ENCODE measurements around the gene CTNNA3.

The CTNNA3 gene

DNA sequence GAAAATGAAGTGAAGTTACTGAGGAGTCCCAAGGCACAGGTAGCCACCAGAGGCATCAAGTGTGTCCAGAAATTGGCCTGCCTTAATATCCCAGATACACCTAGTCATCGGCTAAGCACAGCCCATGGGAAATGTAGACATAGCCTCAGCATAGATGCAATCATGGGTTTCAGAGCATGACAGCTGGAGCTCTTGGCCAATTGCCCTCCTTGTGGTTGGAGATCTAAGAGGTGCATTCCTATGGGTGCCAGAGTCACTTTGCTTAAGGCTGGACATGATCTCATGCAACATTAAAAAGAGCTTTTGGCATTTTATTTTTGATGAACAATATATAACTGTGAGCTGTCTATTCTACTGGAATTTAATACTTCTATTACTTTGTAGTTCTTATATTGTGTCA, 1528.2 kb downstream of the CTNNA3 start:
- no peak for DNase-seq

DNA sequence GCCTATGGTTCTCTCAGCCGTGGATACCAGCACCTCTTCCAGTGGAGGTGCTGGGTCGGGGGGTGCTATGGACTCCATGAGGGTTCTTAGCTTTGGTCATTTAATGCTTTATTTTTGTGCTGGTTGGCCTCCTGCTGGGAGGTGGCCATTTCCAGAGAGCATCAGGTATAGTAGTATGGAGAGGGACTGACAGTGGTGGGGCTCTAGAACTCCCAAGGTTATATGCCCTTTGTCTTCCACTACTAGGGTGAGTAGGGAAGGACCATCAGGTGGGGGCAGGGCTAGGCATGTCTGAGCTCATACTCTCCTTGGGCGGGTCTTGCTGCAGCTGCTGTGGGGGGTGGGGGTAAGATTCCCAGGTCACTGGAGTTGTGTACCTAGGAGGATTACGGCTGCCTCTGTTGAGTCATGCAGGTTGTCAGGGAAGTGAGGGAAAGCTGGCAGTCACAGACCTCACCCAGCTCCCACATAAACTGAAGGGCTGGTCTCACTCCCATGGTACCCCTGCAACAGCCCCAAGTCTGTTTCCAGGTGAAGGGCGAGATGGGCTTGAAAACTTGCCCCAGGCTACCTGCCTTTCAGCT, 1533.3 kb downstream of the CTNNA3 start:
- no peak for DNase-seq

DNA sequence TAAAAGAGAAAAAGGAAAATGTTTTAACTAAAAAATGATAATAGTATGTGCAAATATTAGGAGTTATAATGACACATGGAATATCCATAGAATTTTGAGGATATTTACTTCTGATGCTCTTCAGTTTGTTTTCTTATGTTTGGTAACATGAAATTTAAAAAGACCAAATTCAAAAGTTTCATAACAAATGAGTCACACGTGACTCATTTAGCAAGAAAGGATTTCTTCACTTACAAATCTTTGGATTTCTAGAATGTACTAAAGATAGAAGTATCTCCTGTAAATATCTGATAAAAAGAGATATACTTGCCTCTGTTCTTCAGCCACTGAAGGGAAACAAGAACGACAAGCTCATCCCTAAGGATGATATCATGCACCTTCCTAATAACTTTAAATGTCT, 1544.6 kb downstream of the CTNNA3 start:
- DNase-seq: no peak

DNA sequence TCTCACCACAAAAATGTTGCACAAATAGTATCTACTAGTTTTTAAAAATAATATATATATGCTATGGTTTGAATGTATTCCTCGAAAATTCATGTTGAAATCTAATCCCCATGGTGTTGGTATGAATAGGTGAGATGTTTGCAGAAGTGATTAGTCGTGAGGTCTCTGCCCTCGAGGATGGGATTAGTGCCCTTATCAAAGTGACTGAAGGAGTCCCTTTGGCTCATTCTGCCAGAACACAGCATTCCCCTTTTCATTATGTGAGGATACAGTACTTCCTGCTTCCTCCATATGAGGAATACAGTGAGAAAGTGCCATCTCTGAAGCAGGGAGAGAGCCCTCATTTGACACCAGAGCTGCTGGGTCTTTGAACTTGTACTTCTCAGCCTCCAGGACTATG, 1547.7 kb downstream of the CTNNA3 start:
- DNase-seq: no peak

DNA sequence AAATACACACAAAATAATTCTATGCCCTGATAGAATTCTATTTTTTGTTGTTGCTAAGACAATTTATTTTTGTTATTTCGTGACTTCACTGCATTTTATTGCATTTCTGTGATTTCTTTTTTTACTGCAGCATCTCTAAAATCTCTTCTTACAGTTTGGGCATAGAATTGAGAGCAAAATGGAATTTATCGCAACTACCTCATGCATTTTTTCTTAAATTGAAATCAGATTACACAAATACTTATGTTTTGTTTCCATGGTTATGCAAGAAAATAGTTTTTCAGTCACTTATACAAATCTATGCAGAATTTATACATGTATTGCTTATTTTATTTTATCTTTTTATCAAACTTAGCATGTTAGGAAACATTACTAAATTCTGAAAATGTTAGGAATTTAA, 1552.0 kb downstream of the CTNNA3 start:
- DNase-seq: no peak

DNA sequence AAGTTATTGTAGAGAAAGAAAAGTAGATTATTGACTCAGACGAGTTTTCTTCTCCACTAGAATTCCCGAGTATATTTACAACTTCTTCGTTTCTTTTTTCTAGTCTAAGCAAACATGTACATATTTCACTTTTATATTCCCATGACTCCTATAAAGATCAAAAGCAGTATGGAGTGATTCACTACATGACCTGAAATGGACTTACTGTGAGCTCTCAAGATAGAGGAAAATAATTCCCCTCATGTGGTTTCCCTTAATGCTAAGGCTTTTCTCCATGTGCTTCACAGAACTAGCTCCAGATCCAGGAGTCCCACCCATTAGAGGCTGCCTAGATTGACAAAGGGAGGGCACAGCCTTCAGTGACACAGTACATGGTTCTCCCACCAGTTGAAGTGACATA, 1593.2 kb downstream of the CTNNA3 start:
- no peak for DNase-seq

DNA sequence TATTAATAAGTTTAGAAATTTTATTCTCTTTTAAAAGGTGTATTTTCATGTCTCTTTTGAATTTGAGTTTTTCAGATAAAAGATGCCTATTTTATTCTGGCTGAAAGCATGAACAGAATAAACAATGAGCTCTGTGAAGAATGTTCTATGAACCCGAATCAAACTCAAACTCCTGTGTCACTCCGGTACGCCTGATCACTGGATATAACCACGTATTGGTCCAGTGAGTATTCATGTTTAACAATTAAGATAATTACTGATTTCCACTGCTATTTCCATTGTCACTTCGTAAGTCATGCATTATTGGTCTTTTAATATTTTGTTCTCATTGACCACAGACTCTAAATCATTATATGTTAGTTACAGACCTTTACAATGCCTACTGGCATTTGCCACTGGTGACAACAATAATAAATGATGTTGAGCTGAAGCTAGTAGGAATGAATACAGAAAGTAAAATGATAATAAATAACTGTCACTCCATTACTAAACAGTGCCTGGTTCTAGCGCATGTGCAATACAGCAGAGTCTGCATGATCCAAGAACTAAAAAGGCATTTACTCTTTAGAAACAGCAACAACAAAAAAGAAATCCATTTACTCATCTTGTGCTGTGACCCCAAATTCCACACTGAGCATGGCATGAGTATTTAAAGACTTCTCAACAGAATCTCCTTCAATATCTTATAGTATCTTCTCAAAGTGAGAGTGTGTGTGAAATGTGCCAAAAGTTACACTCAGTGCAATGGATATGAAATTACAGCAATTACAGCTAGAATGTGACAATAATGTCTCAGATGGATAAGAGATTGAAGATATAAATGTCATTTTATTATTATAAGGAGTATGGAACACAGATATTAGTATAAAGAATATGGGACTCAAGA, 1597.2 kb downstream of the CTNNA3 start:
- no peak for DNase-seq

DNA sequence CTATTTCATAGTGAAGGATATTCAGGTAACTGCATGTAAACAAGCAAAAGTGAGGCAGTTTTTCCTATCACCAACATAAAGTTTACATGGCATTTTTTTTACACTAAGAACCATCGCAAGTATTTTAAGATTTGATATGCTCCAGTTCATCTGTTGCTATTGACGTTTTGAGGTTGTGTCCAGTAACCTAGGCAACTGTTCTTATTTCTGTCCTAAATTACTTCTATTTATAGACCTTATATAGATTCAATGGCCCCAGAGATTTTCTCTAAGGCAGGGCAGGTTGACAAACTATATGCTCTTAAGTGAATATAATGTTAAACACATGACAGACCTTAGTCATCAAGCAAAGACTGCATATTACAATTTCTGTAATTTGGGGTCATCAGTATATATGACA, 1600.4 kb downstream of the CTNNA3 start:
- DNase-seq: no peak

DNA sequence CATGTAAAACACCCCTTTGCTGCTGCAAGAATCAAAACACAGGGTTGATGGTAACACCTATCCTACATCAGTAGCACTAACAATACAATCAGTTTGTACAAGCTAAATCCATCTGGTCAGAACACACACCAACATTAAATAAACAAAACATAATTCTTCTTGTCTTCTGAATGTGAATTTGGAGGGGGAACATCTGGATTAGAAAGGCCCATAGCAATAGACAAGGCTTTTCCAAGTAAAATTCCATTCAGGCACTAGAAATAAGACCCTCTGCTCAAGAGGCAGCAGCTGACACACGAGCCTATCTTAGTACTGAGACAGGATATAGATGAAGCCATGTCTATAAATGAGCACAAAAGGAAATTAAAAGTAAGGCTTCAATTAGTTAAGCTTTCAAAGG, 1610.1 kb downstream of the CTNNA3 start:
- no peak for DNase-seq

DNA sequence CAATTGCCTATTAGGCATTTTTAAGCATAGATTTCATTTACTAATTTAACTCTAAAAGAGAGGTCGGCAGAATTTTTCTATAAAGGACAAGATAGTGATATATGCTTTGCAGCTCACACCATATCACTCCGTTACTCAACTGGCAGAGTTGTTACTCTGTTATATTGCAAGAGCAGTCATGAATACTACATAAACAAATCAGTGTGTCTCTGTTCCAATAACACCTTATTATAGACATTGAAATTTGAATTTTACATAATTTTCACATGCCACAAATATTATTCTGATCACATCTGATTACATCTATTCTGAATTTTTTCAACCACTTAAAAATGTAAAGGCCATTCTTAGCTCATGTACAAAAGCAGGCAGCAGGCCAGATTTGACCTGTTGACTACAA, 1624.1 kb downstream of the CTNNA3 start:
- no peak for DNase-seq

DNA sequence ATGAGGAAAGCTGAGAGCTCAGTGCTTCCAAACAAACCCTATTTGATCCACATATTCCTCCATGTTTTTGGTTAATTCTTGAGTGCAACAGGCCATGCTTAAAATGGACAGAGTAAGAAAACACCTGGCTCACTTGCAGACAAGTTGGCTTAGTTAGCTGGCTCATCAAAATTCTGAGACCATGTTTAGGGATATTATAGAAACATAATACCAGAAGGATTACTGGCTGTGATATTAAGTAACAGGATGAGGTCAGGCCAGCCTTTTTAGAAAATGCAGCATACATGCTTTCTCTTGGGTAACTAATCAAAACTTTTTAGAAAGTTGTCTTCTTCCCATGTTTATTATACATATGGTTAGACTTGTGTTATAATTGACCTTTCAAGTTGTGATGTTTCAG, 1637.4 kb downstream of the CTNNA3 start:
- no peak for DNase-seq

DNA sequence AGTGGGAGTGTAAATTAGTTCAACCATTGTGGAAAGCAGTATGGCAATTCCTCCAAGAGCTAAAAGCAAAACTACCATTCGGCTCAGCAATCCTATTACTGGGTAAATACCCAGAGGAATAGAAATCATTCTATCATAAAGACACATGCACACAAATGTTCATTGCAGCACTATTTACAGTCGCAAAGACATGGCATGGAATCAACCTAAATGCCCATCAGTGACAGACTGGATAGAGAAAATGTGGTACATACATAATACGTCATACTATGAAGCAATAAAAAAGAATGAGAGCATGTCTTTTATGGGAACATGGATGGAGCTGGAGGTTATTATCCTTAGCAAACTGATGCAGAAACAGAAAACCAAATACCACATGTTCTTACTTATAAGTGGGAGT, 1646.7 kb downstream of the CTNNA3 start:
- DNase-seq: no peak

DNA sequence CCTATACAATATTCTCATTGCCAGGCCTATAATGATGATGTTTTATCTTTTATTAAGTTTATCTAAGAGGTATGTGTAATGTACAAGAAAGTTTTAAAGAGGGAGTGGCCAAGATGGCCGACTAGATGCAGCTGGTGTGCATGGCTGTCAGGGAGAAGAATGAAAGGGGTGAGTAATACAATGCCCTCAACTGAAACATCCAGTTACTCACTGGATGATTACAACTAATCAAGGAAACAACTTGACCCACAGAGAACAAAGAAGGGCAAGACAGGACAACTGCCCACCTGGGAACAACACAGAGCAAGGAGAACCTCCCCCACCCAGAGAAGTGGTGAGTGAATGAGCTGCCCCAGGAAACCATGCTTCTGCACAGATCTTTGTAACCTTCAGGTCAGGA, 1650.1 kb downstream of the CTNNA3 start:
- no peak for DNase-seq

DNA sequence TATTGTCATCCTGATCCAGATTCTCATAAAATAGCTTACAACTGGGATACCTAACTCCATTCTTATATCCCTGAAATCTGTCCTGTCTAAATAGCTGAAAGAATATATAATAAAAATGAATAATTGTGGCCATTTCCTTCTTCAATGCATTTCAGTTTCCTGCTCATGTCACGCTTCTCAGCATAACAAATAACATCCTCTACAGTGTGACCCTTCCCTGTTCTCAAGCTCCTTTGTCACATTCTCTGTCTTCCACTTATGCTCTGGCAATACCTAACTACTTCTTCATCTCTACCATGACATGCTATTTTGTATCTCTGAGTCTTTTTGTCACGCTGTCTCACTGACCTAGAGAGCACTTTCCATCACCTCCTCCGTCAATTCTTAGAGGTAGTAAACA, 1654.2 kb downstream of the CTNNA3 start:
- DNase-seq: no peak

DNA sequence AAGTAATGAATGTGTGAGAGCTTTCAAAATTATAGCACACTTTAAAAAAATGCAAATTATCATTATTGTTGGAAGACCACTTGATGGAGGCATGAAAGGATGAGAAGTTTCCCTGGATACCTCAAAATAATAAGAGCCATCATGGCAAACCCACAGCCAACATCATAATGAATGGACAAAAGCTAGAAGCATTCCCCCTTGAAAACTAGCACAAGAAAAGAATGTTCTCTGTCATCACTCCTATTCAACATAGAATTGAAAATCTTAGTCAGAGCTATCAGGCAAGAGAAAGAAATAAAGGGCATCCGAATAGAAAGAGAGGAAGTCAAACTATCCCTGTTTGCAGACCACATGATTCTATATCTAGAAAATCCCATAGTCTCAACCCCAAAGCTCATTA, 1657.4 kb downstream of the CTNNA3 start:
- no peak for DNase-seq

DNA sequence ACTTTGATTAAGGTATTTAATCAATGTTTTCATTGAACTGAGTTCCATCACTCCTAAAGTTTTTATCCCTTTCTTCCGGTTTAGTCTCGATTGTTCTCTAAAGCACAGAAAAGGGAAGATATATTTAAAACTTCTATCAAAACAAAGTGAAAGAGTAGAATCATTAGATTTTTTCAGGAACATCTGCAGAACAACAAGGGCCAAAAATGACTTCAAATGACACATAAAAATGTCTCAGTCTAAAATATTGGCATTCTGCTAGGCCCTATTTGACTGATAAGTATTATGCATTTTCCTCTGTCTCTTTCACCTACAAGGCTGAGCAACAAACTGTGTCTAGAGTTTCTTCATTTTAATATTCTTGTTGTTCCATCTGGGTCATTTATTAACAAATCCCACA, 1669.7 kb downstream of the CTNNA3 start:
- no peak for DNase-seq

DNA sequence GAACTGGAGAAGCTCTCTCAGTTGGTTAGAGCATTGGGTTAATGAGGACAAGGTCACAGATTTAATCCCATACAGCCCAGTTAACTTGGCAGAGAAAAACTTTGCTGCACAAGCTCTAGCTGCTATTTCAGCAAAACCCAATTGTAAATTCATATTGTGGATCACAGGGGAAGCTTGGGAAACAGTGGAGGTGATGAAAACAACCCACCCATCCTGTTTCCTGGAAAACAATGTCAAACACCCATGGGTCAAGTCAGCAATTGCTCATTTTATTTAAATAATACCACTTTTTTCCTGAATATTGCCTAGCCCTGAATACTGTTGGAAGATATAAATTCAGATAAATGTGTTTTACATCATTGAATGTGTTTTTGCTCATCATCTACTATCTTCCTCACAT, 1670.8 kb downstream of the CTNNA3 start:
- no peak for DNase-seq

DNA sequence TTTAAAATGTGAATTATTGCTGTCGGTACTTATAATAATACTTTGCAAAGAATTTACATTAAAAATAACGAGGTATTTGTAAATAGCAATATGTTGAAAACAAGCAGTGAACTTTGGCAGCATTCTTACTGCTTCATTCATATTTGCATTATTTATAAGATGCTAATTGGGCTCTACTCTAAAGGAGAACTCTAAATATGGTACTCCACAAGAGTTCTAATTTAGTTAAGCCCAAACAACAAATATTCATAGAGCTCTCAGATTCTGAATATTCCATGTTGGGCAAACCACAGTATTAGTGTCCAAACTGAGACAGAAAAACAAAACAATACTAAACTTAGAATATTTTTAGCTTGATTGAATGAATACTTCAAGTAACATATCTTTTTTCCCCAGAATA, 1674.6 kb downstream of the CTNNA3 start:
- DNase-seq: no peak

DNA sequence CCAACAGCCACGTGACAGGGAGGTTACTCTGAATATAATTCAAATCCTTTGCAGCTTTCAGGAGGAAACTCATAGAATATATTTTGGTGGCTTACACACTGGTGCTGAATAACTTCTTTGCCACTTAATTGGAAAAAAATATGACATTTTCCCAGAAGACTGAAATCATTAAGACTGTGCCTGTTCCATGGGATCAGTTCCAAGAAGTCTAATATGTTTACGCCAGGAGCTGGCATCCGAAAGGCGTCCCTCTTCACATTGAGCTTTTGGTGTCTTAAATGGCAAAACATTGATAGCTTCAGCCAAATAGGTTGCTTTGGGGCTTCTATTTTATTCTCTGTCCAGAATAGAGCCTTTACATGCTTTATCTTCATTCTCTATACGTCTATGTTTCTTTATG, 1687.8 kb downstream of the CTNNA3 start:
- no peak for DNase-seq

DNA sequence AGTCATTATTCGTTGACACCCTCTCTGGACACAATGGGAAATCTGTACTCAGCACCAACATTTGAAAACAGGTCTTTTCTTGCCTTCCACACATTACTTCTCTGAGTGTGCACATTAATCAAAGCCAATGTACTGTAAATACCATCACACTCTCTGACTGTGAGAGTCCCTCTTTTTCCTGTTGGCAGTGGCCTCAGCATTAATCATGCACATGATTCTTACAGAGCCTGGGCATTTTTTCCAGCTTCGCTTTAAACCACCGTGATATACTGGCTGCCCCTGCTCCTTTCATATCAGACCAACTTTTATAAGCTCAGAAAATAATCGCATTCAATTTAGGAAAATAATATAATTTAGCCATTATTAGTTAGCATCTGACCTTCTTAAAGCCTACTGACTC, 1689.6 kb downstream of the CTNNA3 start:
- DNase-seq: no peak

DNA sequence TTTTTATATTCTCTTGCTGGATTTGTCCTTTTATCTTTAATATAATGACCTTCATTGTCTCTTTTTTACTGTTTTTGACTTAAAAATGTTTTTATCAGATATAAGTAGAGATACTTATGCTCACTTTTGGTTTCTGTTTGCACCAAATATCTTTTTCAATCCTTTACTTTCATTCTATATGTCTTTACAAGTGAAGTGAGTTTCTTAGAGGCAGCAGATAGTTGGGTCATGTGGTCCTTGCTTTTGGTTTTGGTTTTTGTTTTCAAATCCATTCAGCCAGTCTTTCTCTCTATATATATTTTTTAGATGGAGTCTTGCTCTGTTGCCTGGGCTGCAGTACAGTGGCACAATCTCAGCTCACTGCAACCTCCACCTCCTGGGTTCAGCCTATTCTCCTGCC, 1702.5 kb downstream of the CTNNA3 start:
- no peak for DNase-seq

DNA sequence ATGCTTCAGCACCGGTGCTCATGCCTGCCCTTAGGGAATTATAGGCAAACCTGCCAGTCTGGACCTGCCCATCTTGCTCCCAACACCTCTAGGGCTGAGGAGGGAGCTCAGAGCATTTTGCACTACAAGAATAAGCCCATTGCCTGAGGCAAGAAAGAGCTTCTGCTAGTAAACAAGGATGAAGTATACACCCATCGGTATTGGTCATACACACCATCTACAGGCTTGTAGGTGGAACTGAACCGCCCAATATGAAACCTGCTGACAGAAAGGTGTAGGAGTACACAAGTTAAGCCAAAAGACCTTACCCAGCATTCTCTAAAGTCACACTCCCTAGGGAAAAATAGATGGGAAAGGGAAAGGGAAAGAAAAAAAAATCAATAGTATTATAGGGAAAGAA, 1727.1 kb downstream of the CTNNA3 start:
- DNase-seq: no peak

DNA sequence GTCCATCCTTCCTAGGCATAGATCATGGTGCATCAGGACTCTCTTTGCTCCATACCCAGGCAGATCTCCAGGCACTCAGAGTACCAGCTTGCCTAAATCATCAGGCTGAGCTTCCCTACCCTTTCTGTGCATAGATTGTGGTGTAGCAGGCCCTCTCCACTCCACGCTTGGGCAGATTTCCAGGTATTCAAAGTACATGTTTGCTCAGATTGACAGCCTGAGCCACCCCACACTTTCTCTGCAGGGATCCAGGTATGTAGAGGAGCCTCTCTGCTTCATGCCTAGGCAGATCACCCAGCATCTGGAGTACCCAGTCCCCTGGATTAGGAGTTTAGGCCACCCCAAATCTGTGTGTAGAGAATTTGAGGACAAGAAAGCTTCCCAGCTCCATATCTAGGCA, 1727.6 kb downstream of the CTNNA3 start:
- no peak for DNase-seq

DNA sequence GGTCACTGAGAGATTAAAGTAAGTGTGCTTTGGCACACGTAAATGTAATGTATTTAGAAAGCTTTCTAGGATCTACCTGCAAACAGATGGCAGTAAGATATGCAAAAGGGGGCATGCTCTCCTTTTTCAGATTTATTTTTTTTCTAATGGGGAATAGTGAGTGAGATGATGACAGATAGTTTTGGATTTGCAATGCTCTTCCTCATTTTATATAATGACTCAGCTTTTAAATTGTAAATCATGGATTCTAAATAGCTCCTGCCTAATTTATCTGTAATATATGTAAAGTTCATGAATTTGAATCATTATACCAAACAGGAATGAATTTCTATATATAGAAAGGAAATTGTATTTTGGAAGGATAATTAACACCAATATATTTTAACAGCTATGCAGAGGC, 1731.8 kb downstream of the CTNNA3 start:
- DNase-seq: no peak

DNA sequence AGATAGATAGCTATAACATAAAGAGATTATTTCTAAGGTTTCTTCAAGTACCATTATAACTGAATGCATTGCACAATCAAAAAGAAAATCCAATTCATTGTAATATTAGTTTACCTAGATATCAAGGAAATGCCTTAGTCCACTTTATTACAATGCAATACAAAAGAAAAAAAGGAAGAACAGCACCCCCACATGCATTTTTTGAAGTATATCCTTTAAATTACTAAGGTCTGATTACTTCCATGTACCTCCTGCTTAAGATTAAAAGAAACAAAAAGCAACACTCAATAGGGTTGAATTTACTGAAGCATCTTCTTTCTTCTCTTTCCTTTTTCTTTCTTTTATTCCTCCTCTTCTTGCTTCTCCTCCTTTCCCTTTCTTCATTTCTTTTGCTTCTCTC, 1743.9 kb downstream of the CTNNA3 start:
- DNase-seq: no peak
